ENCODE results near the gene SRRM2.

SRRM2 gene

GRCh38 chr16:2779151-2779920 lies 26.9 kb downstream of the SRRM2 start:
- DNase-seq: no peak

- DNase-seq: no peak
These were observed 27.8 kb downstream of the SRRM2 start for GRCh38 chr16:2779978-2780898.

- DNase-seq: peak; percentile 11
These were observed 30.3 kb downstream of the SRRM2 start for GRCh38 chr16:2782583-2783351.

DNA sequence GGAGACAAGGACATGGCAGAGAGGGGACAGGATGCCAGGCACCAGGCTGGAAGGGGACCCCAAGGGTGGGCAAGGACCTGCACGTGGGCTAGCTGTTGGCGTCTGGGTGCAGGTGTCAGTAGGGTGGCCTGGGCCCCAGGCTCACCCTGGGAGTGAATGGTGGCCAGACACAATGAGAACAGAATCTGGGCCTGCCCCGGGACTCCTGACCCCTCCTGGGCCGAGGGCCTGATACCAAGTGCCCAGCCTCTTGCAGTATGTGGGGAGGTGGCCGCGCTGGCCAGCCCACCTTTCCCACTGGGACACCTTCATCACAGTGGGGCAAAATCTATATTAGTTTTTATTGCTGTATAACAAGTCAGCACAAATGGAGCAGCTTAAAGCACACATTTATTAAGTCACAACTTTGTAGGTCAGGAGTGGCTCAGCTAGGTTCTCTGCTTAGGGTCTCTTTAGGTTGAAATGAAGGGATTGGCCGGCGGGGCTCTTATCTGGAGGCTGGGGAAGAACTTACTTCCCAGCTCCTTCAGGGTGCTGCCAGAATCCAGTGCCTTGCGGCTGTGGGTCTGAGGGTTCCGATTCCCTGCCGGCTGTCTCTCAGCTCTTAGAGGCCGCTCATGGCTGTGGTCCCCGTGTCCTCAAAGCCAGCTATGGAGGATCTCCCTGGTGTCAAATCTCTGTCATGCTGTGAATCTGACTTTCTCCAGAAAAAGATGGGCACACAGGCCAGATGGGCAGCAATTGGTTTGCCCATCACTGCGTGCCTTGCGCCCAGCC lies 31.3 kb downstream of the SRRM2 start:
- peak; percentile 5 for DNase-seq

DNA sequence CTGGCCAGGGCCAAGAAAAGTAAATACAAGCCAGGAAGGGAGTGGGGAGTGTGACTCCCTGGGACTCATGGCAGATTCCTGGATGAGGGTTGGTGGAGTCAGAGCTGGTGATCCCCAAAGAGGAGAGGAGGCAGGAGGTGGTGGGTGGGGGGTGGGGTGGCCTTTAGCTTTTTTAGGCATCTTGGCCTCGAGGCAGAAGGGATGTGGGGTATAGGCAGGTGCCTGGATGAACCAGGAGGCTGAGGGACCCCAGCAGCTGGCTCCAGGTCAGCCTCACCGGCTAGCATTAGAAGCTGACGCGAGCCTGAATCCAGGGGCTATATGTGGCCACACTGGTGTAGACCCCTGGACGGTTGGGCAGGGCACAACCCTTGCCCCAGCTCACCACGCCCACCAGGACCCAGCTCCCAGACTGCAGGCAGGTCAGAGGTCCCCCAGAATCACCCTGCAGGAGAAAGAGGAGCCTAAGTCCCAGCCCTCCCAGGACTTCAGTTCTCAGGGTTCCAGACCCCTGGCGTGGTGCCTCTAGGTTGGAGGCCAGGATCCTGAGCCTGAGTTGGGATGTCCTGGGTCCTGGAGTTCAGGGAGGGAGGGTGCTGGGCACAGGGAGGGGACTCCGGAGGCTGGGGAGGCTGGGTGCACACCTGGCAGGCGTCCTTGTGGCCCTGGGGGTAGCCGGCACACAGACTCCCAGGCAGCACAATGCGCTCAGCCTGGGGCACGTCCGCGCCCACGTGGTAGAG lies 32.1 kb downstream of the SRRM2 start:
- peak; percentile 13 for DNase-seq

- peak; percentile 20 for DNase-seq
These were observed 32.9 kb downstream of the SRRM2 start for GRCh38 chr16:2785101-2785991.

DNA sequence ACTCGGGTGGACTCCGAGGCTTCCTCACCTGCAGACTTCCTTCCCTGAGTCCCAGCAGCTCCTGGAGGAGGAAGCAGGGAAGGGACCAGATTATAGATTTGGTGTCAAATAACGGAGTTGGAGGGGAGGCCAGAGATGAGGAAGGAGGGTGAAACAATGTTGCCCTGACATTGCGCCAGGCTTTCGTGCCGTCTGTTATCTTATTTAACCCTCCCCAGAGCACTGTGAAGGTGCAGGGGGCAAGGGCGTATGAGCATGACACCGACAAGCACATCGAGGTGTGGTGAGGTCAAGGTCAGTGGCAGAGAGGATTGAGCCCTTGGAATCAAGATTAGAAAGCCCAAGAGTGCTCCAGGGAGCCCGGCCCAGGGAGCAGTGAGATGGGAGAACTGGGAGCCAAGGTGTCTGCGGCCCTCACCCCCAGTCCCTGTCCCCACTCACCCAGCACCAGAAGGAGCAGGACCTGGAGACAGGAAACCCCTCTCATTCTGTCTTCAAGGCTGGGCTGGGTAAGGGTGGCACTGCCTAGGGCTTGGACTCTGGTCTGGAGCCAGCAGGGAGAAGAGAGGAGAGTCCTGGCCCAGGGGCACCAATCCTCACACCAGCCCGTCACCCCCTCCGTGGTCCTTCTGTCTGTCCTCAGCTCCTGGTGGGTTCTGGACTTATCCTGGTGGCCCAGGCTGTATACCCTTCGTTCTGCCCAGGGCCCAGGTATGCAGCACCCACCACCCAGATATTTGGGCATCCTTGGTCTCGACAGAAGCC lies 33.8 kb downstream of the SRRM2 start:
- peak; percentile 1 for DNase-seq

DNA sequence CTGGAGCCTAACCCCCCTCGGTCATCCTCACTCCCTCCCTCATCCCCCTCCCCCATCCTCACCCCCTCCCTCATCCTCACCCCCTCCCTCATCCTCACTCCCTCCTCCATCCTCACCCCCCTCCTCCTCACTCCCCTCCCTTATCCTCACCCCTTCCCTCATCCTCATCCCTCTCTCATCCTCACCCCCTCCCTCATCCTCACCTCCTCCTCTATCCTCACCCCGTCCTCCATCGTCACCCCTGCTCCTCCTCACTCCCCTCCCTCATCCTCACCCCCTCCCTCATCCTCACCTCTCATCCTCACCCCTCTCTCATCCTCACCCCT lies 34.4 kb downstream of the SRRM2 start:
- peak; percentile 3 for DNase-seq

GRCh38 chr16:2787406-2787805 lies 35.0 kb downstream of the SRRM2 start, which contains the start of gene PRSS33:
Gene PRSS33 (minus strand): TSS chr16:2787560. CDS start chr16:2786547, 1,013 bp downstream.
- DNase-seq: peak; percentile 9

DNA sequence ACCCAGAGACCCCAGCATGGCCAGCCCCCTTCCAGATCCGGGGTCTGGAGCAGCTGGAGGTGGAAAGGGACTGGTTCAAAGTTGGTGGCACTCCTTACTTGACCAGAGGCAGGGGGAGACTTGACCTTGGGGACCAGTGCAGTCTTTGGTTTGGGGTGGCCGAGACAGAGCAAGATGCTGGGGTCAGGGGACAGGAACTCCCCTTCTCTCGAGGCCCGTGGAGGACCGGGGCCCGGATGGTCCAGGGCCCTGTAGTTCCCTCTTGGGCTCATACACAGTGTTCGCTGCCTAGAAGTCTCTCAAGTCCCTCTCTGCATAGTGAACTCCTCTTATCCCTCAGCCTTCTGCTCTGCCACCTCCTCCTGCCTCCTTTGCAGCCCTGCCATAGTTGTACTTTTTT lies 35.5 kb downstream of the SRRM2 start:
- peak; percentile 8 for DNase-seq

- peak; percentile 1 for DNase-seq
These were observed 38.2 kb downstream of the SRRM2 start for GRCh38 chr16:2790631-2791030.

- peak; percentile 5 for DNase-seq
These were observed 38.7 kb downstream of the SRRM2 start for GRCh38 chr16:2791174-2791573.

DNA sequence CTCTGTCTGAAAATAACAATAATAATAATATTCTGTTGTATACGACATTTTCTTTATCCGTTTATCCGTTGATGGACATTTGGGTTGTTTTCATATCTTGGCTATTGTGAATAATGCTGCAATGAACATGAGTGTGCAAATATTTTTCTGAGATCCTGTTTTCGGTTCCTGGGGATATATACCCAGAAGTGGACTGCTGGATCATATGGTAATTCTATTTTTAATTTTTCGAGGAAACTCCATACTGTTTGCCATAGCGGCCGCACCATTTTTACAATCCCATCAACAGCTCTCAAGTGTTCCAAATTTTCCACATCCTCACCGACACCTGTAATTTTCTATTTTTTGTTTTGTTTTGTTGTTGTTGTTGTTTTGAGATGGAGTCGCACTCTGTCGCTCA lies 40.5 kb downstream of the SRRM2 start:
- no peak for DNase-seq

GRCh38 chr16:2795395-2796143 lies 43.1 kb downstream of the SRRM2 start:
- peak; percentile 19 for DNase-seq

DNA sequence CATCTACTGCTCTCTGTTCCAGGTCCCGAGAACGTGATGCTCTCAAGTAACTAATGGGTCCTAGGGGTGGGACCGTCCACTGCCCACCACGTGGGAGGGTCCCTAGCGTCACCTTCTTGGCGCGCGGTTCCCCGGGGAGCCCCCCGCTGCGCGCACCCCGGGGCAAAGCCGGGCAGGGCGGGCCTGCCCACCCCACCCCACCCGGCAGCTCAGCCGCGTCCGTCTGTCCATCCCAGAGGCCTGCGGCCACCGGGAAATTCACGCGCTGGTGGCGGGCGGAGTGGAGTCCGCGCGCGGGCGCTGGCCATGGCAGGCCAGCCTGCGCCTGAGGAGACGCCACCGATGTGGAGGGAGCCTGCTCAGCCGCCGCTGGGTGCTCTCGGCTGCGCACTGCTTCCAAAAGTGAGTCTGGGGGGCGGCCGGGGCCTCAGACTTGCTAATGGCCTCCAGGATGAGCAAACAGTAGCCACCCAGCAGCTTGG lies 46.3 kb downstream of the SRRM2 start:
- no peak for DNase-seq

DNA sequence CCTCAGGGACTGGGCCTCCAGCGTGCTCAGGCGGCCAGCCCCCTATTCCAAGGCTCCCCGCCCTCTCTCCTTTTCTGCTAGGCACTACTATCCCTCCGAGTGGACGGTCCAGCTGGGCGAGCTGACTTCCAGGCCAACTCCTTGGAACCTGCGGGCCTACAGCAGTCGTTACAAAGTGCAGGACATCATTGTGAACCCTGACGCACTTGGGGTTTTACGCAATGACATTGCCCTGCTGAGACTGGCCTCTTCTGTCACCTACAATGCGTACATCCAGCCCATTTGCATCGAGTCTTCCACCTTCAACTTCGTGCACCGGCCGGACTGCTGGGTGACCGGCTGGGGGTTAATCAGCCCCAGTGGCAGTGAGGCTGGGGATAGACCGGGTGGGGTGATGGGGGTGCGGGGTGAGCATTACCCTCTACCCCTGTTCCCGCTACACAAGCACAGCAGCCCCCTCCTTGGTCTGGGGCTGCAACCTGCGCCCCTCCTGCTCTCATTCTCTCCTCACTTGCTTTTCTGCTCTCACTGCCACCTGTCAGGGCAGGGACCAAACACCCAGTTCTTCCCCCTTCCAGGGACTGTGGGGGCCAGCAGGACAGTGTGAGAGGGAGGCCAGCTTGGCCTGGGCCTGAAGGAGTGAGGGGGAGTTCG lies 46.9 kb downstream of the SRRM2 start:
- DNase-seq: peak; percentile 4

GRCh38 chr16:2799859-2800226 lies 47.4 kb downstream of the SRRM2 start:
- peak; percentile 2 for DNase-seq

DNA sequence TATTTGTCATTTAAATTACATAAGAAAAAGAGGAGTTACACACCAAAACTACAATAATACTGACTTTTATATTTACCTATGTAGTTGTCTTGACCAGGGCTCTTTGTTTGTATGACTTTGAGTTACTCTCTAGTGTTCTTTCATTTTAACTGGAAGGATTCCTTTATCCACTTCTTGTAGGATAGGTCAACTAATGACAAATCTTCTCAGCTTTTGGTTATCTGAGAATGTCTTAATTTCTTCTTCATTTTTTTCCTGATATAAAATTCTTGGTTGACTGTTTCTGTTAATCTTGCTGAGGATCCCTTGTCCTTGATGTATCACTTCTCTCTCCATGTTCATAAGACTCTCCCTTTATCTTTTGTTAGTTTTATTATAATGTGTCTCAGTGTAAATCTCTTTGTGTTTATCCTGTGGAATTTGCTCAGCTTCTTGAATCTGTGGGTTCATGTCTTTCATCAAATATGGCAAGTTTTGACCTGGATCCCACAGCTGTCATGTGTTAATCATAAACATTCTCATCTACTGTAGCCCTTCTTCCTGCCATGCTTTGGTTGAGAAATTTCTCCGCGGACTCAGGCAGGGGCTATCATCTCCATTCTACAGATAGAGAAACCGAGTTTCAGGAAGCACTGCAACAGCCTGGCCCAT lies 51.2 kb downstream of the SRRM2 start:
- peak; percentile 1 for DNase-seq
